PC-3 (cell line): Measurements from ENCODE around the gene EIF4E2.

Experiments used
- CTCF ChIP-seq: fragments of 300-600 bp; sonication (generic); conservative IDR thresholded peaks from 2 replicates; pipeline ENCODE4 v1.5.1; 2017; ENCODE audit warnings: antibody characterized with exemption, low read depth, mild to moderate bottlenecking, low read length
- EZH2 ChIP-seq: fragments of 300-600 bp; sonication (generic); IDR thresholded peaks from one replicate; pipeline ENCODE4 v1.6.1; 2017; ENCODE audit warnings: antibody characterized with exemption, mild to moderate bottlenecking, low read length; ENCODE audit not compliant: unreplicated experiment
- EZH2phosphoT487 ChIP-seq: fragments of 300-600 bp; sonication (generic); IDR thresholded peaks from 2 replicates; pipeline ENCODE4 v1.6.1; 2018; ENCODE audit warnings: mild to moderate bottlenecking, antibody characterized with exemption, low read length, borderline replicate concordance

GRCh38 chr2:232567721-232568120 lies 17.2 kb downstream of the EIF4E2 start:
- TF ChIP-seq CTCF: no peak
- no peak for TF ChIP-seq EZH2
- no peak for TF ChIP-seq EZH2phosphoT487
